Measurements from ENCODE around the gene MGA.

MGA gene

DNA sequence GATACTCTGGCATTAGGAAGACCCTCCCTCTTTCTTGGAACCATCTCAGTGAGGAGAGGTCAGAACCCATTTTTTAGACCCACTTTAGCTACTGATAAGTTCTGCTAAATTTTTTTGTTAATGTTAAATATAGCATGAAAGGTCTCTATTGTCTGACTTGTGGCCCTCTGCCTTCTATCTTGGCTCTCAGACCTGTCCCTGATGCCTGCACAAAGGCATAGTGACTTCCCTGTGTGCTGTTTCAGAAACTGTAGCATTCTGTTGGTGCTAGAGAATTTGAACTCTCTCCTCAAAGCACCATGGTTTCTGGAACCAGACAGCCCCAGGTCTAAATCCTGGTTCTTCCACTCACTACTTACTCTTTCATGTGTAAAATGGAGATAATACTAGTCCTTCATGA lies 129.5 kb downstream of the MGA start:
- no peak for DNase-seq

GRCh38 chr15:41790169-41790568 lies 130.0 kb downstream of the MGA start:
- no peak for DNase-seq

DNA sequence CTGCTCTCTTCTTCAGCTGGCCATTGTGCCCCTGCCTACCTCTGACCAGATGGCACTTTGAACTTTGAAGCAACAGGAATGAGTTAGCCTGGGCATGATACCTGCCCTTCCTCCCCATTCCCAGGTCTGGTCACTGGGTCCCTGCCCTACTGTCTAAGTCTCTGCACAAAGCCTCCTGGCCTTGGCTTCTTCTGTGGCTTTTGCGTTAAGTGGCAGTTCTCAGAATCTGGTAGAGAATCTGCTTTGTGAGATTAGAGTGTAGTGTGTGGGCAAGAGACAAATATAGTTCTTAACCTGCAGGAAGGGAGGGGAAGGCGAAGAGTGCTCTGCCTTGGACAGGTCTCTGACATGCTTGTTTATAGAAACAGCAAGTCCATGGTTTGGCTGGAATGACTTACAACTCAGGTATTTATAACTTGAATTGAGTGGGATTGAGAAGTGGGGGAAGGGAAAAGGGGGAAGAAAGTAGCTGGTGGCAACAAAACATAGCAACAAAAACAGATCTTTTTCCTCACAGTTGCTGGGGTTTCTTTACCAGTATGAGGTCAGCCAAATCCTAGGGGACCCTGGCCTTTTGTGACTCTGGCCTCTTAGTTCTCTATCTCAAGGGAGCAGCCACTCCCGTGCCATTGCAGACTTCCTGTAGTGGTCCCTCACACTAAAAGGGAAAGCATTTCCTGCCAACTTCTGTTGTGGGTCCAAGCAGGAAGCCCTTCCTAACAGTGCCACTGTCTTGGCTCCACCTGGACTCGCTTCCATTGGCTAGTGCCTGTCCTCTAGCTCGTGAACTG lies 130.7 kb downstream of the MGA start:
- no peak for DNase-seq

DNA sequence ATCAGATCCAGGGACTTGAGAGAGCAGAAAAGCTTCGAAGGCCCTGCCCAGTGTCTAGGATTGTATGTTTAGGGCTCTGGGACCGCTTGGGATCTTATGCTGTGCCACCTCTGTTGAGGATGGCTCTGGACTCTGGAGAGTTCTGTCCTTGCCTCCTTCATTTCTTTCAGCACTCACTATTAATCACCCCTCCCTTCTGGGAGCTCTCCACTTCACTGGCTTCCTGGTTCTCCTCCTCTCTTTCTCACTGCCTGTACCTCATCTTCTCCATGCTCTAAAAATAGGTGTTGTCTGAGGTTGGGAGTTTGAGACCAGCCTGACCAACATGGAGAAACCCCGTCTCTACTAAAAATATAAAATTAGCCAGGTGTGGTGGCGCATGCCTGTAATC lies 131.3 kb downstream of the MGA start:
- no peak for DNase-seq

DNA sequence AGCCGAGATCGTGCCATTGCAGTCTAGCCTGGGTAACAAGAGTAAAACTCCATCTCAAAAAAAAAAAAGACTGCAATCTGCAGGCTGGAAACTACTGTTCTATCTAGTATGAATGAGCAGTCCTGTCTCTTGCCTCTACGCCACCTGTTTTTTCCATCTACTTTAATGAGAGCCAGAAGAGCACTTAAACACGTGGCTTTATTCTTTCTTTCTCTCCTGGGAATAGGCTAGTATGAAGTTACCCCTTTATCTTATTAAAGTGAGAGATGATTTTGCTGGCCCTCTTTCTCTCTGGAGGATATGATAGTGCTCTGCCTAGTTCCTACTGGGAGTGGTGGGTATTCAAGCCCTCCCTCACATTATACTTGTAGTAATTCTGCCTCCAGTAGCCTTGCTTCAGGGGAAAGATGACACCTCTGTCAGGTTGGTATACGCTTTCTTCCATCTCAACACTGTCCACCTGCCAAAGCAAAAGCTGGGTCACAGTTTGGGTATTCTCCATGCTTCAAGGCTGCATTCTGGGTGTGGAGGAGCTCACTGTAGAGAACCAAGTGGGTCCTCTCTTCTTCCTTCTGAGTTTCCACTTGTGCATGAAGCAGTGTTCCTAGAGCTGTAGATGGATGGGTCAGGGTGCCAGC lies 131.9 kb downstream of the MGA start:
- no peak for DNase-seq

- no peak for DNase-seq
Observed at GRCh38 chr15:41794081-41794480, 133.9 kb downstream of the MGA start.

- DNase-seq, result no peak
Observed at GRCh38 chr15:41795996-41796856, 136.0 kb downstream of the MGA start.

- no peak for DNase-seq
Observed at GRCh38 chr15:41797201-41797944, 137.2 kb downstream of the MGA start.

- DNase-seq, result no peak
Observed at GRCh38 chr15:41798607-41799487, 138.6 kb downstream of the MGA start.

DNA sequence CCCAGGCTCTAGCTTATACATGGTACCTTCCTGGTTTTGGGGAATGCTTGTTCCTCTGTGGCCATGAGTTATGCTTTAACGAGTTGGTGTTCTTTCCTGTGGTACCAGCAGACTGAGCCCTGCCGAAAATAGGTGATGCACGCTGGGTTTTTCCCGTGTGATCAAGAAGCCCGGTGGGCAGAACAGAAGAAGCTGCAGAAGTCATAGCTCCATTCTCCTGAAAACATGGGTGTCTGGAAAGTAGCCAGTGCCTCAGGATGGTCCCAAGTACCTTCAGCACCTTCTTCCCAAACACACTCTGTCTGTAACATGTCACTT lies 139.2 kb downstream of the MGA start:
- DNase-seq, result no peak

DNA sequence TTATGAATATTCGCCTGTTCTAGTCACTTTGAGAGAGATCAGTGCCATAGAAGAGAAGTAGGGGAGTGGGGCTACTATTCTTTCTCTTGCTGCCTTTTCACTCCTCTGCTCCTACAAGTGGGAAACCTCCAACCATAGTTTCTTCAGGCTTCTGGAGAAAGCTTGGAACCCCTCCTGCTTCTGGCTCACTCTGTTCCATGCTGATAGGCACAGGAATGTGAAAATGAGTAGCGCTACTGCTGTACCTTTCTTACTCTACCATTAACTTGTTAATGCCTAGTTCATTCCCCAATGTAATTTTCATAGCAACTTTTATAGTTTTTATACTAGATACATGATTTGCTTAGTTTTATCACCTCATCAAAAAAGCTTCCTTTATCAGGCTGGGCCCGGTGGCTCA lies 141.0 kb downstream of the MGA start:
- DNase-seq, result no peak

DNA sequence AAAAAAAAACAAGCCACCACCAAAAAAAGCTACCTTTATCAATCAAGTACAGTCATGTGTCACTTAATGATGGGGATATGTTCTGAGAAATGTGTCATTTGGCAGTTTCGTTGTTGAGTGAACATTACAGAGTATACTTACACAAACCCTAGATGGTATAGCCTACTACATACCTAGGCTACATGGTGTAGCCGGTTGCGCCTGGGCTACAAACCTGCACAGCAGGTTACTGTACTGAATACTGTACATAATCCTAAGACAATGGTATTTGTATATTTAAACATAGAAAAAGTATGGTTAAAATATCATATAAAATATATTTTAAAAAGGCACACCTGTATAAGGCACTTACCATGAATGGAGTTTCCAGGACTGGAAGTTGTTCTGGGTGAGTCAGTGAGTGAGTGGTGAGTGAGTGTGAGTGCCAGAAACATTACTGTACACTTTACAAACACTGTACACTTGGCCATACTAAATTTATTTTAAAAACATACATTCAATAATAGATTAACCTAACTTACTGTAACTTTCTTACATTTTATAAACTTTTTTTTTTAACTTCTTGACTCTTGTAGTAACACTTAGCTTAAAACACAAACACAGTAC lies 141.7 kb downstream of the MGA start:
- no peak for DNase-seq

- no peak for DNase-seq
Observed at GRCh38 chr15:41804361-41804760, 144.2 kb downstream of the MGA start.

DNA sequence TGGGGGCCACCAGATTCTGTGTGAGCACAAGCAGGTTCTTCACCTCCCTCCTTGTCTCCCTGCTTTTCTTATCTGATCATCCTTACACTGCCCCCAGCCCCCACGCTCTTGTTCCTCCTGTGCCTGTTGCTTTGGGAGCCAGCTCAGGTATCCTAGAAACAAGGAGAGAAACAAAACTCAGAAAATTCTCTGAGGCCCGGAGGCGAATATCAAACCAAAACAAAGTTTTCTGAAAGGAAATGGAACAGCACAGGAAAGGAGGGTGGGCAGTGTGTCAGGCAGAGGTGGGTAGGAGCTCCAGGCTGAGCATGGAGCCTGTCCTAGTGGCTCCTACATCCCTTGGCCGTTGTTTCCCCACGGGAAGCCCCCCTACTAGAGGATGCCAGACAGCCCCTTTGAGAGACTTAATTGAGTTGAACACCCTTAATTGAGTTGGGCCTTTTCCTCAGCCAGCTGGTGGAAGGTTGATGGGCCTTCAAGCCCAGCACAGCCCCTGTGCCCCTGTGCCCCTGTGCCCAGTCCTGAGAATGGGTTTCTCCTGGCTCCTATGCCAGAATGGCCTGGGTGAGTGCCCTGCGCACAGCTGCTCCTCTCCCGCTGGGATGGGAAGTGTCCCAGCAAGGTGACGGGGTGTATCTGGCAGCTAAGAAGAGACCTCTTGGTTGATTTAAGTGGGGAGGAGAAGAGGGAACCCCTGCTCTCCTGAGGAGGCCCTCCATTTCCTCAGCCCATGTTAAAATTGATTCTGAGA lies 144.9 kb downstream of the MGA start:
- DNase-seq, result no peak

GRCh38 chr15:41805711-41806110 lies 145.5 kb downstream of the MGA start:
- DNase-seq, result no peak

GRCh38 chr15:41806291-41807181 lies 146.3 kb downstream of the MGA start:
- DNase-seq, result no peak

- DNase-seq, result no peak
Observed at GRCh38 chr15:41809121-41809520, 148.9 kb downstream of the MGA start.

DNA sequence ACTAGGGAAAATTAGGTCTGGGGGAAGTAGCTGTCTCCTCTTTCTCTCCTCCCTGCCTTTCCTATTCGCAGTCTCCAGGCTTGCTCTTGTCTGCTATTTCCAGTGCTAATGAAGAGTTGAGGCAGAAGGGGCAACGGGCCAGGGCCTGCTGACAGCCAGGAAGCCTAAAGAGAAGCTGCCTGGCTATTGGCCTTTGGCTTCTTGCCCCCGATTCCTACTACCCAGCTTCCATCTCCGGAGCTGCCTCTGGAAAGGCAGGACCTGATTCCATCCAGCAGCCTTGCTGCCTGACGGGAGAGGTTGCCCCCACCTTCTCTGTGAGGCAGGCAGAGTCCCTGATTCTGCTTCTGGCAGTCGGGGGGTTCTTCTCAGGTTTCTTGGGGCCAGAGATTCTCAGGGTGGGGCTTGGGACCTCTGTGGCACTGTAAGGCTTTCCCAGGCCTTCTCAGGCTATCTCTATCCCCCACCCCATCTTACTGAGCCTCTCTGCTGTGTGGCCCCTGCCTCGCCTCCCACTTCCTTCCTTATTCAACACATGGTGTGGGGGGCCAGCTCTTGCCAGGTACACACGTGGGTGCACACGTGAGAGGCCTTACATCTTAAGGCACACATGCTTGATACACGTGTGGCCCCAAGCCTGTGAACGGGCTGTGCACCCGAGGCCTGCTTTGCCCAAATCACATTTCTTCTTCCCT lies 149.5 kb downstream of the MGA start:
- no peak for DNase-seq
